ENCODE measurements around the gene CALCOCO1.

Gene CALCOCO1

DNA sequence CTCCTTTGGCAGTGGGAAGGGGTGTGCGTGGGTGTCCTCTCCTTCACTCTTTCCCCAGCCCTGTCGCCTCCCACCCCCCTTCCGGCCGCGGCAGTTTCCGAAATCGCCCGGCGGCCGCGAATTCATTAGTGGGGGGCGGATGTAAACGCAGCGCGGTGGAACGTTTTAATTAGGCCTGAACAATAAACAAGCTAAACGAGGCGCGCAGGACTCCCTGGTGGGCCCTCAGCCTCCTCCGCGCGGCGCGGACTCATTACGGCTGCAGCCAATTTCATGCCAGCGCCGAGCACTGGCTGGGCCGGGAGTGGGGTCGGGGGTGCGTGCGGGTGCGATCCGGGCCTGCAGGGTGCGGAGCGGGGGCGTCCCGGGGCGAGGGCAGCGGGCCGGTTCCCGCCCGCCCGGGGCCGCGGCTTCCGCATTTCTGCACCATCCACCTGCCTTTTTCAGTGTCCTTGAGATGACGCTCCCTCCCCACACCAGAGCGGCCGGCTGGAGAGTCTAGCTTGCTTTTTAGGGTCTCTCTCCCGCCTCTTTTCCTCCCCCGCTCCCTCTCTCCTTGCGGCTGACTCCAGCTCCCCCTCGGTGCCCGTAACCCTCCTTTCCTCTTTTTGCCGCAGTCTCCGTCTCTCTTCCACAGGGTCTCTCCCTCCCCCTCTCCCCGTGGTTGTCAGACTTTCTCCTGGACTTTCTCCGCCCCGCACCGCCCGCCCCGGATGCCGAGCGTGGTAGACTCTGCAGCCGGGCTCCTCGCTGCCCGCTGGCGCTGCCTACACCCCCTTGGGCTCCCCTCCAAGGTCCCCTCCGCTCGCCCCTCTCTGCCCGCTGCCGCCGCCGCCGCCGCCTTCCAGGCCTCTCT lies 24.3 kb upstream of the CALCOCO1 start, which contains the start of gene CISTR:
Gene CISTR, minus strand, starts transcription at position 644 of the 856 bp plus-strand sequence.
- DNase-seq (ENCODE audit: low read depth): no peak

DNA sequence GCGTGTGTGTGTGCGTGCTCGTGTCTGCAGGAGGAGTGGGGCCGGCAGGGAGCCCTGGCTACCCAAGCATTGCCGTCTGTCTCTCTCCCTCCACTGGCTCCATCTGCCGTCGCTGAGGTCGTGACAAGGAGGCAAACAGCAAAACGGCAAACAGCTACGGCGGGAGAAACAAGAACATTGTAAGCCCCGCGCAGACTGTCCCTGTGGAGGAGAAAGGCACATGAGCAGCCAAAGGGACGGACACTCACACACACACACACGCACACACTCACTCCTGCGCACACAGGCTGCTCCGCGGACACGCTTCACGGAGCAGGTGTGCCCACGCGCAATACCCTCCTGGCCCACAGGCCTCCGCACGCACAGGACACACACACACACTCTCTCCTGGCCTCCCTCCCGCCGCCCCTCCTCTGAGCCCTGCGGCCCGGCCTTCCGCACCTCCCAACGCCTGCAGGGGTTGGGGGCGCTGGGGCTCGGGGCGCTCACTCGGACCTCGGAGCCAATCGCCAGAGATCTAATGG lies 23.6 kb upstream of the CALCOCO1 start:
- DNase-seq (ENCODE audit: low read depth): no peak

DNA sequence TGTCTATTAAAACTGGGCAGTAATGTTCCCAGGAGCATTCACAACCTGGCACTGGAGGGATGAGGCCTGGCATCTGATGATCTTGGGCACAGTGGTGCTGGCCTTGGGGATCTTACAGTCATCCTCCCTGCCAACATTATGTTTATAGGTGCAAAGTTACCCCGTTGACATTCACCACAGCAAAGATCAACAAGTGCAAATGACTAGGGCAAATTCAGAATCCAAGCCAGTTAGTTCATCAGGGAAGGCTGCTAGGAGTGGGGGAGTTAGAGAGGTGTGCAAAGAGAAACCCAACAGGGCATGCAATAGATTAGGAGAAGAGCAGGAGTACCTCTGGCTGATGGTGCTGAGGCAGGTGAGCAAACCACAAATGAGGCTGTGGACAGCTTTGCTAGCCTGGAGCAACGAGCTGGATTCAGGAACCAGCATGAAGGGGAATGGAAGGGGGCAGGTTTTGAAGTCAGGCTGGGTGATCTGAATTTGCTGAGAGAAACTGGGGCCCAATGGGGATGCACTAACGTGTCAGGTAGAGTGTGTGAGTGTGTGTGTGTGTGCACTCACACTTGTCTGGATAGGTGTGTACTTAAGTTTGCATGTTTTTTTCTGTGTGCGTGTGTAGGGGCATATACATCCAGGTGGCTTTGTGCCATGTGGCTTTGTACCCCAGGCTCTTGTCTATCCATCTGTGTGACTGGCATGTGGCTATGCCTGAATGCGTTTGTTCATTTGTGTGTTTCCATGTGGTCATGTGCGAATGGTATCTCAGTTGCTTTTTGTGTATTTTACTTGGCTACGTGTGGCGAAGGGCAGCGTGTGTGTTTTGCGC lies 22.9 kb upstream of the CALCOCO1 start:
- DNase-seq (ENCODE audit: low read depth): no peak

DNA sequence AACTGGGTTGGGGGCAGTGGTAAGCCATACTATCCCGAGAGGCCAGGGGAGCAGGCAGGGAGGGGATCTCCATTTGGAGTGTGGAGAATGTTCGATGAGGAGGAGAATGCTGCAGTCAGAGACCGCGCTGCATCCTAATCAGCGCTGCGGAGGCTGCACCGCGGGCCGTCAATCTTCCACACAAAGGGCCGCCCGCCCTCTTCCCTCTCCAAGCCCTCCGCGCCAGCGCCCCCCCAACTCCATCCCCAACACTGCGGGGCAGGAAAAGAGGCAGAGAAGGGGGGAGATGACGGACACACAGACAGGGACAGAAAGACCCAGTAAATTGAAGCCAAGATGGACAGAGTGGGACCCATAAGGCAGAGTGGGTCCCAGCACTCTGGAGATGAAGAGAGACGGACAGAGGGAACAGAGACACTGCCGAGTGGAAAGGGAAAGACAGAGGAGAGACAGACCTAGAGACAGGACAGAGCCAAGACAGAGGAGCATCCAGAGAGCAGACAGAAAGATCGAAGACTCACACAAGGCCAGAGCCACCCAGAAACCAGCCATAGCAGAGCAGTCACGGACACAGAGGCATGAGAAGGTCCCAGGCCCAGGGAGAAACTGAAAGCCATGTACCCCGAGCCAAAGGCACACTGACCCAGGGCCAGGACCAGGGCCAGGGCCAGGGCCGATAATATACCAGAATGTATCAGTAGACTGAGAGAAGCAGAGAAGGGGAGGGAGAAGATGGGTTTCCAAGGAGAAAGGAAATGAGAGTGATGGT lies 21.0 kb upstream of the CALCOCO1 start:
- DNase-seq (ENCODE audit: low read depth): no peak

DNA sequence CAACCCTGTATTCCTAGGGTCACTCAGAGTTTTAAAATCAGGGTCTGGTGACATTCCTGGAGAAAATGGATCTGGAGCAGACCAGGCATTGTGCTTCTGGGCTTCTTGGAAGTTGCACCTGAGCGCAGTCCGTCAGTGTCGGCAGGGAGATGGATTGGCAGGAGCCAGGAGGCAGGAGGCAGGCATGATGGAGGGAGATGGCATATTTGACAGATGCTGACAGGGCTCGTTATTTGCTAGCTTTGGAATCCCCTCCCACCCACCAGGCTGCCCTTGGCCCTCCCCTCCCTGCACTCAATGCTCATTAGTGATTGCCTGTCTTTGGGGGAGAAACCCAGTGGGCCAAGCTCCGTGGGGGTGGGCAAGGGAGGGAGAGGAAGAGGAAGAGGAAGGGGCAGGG lies 19.8 kb upstream of the CALCOCO1 start:
- DNase-seq (ENCODE audit: low read depth): no peak

DNA sequence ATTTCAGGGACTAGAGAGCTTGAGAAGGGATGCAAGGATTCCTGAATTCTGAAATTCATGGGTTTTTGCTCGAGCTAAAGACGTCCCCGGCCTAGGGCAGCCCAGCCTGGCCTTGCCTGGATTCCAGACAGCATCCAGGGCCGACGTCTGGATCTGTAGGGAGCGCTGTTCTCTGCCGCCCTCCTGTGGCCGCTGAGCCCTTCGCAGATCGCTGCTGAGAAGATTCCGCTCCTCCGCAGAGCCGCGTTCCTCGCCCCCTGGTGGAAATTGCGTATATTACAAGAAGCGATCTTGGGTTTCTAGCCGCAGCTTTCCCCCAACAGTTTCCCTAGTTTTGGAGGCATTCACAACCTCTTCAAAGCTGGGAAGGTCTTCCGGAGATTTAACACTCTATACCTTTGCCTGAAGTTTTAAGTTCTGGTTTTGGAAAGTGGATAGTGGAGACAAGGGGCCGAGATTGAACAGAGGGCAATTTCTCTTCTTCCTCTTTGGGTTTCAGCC lies 19.4 kb upstream of the CALCOCO1 start:
- DNase-seq (ENCODE audit: low read depth): peak; percentile 61

DNA sequence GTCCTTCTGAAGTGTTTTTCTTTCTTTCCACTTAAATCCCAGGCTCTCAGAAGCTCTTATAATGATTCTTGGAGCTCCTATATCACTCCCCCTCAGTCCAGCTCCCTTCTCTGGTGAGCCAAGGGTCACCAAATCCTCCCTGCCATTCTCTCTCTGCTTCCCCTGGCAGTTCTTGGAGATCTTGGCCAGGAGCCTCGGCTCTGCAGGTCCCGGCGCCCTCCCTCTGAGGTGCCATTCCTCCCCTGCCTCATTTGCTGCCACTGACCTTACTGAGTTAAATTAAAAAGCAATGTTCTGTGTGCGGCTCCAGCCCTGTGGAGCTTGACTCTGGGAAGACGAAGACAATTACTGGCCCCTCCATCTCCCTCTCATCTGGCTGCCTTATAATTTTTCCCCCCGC lies 17.5 kb upstream of the CALCOCO1 start:
- DNase-seq (ENCODE audit: low read depth): no peak

DNA sequence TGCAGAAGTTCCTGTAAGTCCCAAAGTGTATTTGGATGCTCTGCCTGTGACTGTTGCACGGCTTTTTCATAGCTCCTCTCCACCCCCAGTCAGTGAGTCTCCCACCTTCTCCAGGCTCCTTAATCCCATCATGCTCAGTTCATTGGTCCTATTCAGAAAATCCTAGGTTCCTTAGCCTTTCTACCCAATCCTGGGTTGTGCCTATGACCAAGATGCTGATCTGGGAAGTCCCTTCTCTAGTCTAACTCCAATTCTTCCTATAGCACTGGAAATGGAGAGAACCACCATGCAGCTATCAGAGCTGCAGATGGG lies 16.8 kb upstream of the CALCOCO1 start:
- no peak for DNase-seq (ENCODE audit: low read depth)

DNA sequence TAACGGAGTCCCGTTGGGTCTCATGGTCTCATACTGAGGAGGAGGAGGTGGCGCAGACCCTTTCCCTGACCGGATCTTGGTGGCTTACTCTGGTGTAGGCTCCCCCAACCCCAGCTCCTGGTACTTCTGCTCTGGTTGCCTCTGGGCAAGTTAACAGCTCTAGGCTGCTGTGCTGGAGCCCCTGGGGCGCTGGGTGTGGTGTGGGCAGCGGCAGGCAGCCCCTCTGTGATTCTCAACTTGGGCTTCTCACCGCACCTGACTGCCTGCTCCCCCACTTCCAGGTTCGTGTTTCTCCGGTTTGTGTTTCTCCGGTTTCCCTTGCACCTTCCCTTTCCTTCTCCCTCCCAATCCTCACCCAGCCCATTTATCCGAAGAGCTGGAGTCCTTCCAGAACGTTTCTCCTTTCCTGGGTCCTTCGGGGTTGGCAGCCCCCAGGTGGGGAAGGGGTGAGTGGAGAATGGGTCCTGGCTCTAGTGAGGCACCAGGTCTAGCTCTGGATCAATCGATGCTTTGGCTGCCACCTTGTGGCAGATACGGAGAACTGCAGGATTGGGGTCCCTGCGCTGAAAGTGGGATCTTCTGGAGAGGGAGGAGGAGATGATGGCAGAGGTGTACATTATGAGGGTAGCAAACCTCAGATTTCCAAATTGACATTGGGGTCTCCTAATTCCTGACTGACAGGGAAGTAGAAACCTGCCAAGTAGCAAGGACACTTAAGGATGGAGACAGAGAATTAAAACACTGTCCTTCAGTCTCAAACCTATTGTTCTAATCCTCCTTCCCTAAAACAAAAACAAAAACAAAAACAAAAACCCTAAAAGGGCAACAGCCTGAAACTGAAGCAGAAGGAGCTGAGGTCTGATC lies 16.2 kb upstream of the CALCOCO1 start:
- DNase-seq (ENCODE audit: low read depth): no peak

DNA sequence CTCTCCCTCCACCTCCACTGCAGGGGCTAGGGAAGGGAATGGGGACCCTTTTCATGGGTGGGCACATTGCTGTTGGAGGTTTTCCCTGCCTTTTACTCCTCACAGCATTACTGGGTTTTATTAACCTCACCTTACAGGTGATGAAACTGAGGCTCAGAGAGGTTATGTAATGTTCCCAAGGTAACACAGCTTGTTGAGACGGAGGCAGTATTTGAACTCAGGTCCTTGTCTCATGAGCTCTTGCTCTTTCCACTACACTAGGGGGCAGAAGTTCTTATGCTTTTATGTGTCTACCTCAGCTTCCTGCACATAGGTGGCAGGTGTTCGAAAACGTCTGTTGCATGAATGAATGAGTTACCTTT lies 12.9 kb upstream of the CALCOCO1 start:
- no peak for DNase-seq (ENCODE audit: low read depth)

DNA sequence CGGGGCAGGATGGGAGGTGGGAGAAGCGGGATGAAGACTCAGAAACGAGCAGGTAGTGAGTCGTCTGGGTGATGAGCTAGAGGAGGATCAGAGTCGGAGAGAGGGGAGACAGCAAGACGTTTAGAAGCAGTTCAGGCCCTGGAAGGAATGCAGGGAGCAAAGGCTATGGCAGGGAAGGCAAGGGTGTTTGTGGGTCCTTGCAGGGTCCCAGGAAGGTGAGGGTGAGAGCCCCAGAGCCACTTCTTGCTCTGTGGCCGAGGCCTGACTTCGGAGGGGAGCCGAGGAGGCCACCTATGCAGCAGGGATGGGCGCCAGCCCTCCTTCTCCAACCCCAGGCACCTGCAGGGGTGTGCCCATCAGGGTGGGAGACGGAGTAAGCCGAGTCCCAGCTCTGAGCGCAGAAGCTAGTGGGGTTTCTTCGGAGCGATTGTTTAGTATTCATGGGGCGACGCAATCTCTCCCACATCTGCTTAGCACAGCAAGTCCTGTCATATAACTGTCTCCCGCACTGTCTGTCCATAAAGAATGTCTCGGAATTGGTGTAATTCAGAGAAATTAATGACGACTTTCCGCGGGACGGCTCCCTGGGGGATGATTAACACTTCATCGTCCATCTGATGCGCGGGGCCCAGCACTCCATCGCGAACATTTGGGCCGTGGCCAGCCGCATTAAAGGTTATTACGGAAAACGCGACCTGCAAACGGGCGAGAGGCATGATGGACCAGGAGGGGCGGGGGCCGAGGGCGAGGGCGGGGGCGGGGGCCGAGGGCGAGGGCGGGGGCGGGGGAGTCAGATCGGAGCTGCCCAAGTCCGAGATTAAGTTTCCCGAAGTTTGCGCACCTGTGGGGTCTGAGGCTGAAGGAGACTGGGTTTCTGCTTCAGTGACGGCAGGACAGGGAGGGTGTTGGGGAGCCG lies 12.2 kb upstream of the CALCOCO1 start:
- DNase-seq (ENCODE audit: low read depth): no peak

DNA sequence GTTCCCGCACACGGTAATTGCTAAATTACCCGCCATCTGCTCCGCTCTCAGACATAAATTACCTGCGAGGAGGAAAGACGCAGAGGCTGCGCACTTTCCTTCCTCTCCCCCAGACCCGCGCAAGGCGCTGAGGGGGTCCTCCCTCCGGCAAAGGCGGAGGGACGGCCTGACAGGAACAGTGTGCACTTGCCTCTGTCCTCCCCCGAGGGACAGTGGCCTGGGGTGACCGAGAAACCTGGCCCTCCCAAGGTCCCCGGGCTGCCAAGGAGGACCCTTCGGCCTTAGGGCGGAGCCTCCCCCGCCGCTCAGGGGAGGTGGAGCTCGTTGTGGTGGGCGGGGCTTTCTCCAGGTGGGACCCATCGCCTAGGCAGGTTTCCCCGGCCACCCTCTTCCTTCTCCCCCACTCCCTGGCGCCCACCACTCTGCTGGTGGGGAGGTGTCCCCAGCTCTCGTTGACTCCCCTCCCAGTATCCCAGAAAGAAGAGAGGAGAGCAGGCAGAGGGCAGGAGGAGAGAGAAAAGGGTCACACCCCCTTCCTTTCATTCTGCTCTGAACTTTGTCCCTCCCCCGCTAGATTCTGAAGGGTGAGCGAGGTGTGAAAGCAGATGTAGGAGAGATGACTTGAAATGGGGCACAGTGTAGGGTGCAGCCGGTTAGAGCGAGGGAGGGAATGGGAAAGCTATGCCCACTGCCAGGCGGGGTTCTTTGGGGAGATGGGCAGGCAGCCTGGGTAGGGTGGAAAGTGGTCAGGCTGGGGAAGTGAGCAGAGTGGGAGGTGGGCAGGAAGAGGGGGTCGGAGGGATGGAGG lies 11.4 kb upstream of the CALCOCO1 start:
- no peak for DNase-seq (ENCODE audit: low read depth)

DNA sequence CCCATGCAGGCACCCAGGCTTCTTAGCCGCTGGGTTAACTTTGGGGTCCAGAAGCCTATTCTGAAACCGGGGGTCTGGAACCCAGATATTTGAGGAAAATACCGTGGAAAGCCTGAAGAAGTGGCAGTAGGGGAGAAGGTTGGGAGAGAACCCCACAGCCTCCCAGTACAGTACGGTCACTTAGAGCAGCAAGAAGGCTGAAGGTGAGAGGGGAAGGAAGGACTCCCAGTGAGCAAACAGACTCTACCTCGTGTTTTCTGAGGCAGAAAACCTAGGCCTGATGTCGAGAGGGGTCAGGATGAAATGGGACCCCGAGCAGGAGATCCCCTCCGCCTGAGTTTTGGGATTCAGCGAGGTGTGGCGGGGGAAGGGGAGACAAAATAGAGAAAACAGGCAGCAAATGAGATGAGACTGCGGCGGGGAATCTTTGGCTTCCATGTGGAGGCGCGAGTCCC lies 10.7 kb upstream of the CALCOCO1 start:
- DNase-seq (ENCODE audit: low read depth): no peak

DNA sequence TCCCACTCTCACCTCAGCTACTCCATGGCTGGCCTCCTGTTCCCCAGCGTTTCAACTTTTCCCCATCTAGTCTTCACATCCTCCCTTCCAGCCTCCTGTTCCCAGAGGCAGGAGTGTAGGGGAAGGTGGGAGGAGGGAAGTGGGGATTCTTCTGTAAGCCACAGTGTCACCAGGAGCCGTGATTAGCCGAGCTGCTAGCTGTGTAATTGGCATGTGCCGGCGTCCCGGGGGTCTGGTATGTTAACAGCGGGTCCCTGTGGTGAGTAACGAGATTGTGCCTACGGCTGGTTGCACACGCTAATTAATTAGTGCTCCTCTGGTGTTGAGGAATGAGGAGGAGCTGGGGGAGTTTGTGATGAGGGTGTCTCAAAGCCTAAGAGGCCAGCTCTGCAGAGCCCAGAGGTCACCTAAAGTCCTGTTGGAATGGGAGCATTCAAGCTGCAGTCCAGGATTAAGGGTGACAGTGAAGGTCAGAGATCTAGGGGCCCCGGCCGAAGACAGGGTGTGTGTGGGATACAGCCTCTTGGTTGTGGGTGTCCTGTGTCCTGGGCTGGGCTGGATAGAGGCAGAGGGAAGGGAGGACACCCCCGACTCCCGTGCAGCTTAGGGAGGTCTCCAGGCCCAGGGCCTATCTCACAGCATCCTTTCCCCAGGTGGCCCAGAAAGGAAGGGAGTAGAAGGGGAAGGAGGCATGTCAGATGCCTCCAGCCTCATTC lies 10.0 kb upstream of the CALCOCO1 start:
- no peak for DNase-seq (ENCODE audit: low read depth)

DNA sequence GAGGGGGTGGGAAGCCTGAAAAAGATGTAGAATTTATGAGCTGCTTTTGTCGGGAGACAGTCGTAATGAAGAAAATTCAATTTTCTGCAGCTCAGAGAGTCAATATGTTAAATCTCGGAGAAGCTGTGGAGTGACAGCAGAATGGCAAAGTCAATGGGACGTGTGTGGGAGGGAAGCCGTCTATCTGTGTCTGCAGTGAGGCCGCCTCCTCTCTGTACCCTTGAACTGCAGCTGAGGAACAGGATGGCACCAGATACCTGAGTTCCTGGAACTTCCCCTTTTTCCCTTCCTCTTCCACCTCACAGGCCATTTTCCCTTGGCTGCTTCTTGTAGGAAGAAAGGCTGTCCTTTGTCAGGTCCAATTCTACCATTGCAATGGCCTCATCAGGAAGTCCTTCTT lies 9.3 kb upstream of the CALCOCO1 start:
- DNase-seq (ENCODE audit: low read depth): no peak

DNA sequence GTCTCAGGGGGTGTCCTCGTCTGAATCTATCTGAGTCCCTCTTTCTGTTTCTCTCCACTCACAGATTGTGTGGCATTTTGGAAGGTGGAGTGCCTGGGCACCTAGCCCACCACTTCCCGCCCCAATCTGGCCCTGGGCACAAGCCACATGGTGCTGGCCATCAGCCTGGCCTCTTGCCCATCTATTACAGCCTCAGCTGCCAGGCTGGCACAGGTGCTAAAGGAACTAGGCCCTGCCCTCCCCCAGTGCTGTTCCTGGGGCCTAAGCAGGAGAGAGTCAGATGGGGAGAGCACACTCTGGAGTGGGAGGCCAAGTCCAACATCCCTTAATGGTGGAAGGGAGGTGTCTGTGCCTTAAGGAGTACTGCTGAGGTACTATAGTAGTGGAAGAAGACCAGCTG lies 8.3 kb upstream of the CALCOCO1 start:
- DNase-seq (ENCODE audit: low read depth): no peak

DNA sequence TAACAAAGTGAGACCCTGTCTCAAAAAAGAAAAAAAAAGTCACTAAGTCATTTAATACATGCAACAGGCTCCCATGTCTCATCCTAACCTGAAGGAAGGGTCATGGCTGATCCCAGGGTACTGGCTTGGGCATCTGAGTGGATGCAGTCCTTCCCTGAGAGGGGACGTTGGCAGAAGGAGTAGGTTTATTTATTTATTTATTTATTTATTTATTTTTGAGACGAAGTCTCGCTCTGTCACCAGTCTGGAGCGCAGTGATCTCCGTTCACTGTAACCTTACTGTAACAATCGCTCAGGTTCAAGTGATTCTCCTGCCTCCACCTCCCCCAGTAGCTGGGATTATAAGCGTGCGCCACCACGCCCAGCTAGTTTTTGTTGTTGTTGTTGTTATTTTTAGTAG lies 7.2 kb upstream of the CALCOCO1 start:
- DNase-seq (ENCODE audit: low read depth): no peak

DNA sequence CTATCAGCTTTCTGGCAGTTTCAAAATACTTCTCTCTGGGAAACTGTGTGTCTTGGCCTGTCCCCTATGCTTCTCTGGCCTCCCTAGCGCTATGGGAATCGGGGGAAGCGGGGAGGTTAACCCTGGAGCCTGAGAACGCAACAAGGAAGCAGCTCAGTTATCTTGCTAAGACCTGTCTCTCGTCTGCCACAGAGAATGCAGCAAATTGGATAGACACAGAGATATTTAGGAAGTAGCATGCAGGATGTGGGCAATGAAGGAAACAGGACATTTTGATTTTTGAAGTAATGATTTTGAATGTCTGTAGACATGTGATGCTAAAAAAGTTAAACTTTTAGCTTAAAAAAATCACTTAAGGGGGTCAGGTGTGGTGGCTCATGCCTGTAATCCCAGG lies 6.6 kb upstream of the CALCOCO1 start:
- DNase-seq (ENCODE audit: low read depth): no peak

All from HS-27A (cell line).